OCI-LY1 (cell line): Measurements from ENCODE around the gene PLA2G6.

ENCODE experiments used
- H2AFZ ChIP-seq: fragments of 200-600 bp; sonication (generic), shearing (Covaris generic); 2 replicates; pipeline ENCODE4 v1.6.0; 2014; ENCODE audit warnings: antibody characterized with exemption, mild to moderate bottlenecking, low read length
- H3F3A ChIP-seq: fragments of 200-600 bp; sonication (generic), shearing (Covaris generic); 2 replicates; pipeline ENCODE4 v1.6.0; 2014; ENCODE audit warnings: mild to moderate bottlenecking, antibody characterized with exemption, low read length, moderate library complexity; ENCODE audit not compliant: insufficient read depth
- H3K27ac ChIP-seq: fragments of 200-600 bp; sonication (generic); 2 replicates; pipeline ENCODE4 v1.5.1; 2014; ENCODE audit warnings: low read length, mixed run types, mild to moderate bottlenecking, low read depth; ENCODE audit not compliant: poor library complexity, severe bottlenecking
- H3K27me3 ChIP-seq: fragments of 200-600 bp; sonication (generic); 2 replicates; pipeline ENCODE4 v1.6.0; 2014; ENCODE audit warnings: antibody characterized with exemption, mild to moderate bottlenecking, low read length, moderate library complexity; ENCODE audit not compliant: insufficient read depth
- H3K36me3 ChIP-seq: fragments of 200-600 bp; sonication (generic); 2 replicates; pipeline ENCODE4 v1.6.1; 2014; ENCODE audit warnings: mild to moderate bottlenecking, antibody characterized with exemption, low read length, moderate library complexity, mixed read lengths; ENCODE audit not compliant: insufficient read depth
- H3K4me1 ChIP-seq: fragments of 200-600 bp; sonication (generic); 2 replicates; pipeline ENCODE4 v1.5.1; 2014; ENCODE audit warnings: mild to moderate bottlenecking, low read length, moderate library complexity; ENCODE audit not compliant: insufficient read depth, severe bottlenecking
- H3K4me2 ChIP-seq: fragments of 200-600 bp; sonication (generic), shearing (Covaris generic); 2 replicates; pipeline ENCODE4 v1.6.1; 2014; ENCODE audit warnings: low read length
- H3K4me3 ChIP-seq: fragments of 200-600 bp; sonication (generic); 2 replicates; pipeline ENCODE4 v1.5.1; 2014; ENCODE audit warnings: low read length, low read depth, mild to moderate bottlenecking, mixed read lengths; ENCODE audit not compliant: poor library complexity, severe bottlenecking
- H3K79me2 ChIP-seq: fragments of 200-600 bp; shearing (Covaris generic); 2 replicates; pipeline ENCODE4 v1.6.1; 2016; ENCODE audit warnings: mixed run types, low read length, mixed read lengths; ENCODE audit not compliant: insufficient read depth
- H3K9ac ChIP-seq: fragments of 200-600 bp; sonication (generic), shearing (Covaris generic); 2 replicates; pipeline ENCODE4 v1.6.1; 2014; ENCODE audit warnings: mild to moderate bottlenecking, low read length, mixed read lengths
- H3K9me2 ChIP-seq: fragments of 200-600 bp; sonication (generic), shearing (Covaris generic); 2 replicates; pipeline ENCODE4 v1.6.1; 2014; ENCODE audit warnings: low read depth, mild to moderate bottlenecking, low read length, mixed read lengths
- H3K9me3 ChIP-seq: fragments of 200-600 bp; shearing (Covaris generic); 2 replicates; pipeline ENCODE4 v1.6.1; 2014; ENCODE audit warnings: low read length, mixed read lengths
- H4K20me1 ChIP-seq: fragments of 200-600 bp; sonication (generic), shearing (Covaris generic); 2 replicates; pipeline ENCODE4 v1.6.0; 2016; ENCODE audit warnings: mild to moderate bottlenecking, low read length; ENCODE audit not compliant: insufficient read depth
- EZH2 ChIP-seq: fragments of 200-600 bp; sonication (generic), shearing (Covaris generic); IDR thresholded peaks from 2 replicates; pipeline ENCODE4 v1.8.0; 2017; ENCODE audit warnings: borderline replicate concordance, mixed run types, mild to moderate bottlenecking, antibody characterized with exemption, low read length, moderate library complexity, mixed read lengths
- TF ChIP-seq, protein P1 (sequence below): fragments of 200-600 bp; sonication (generic), shearing (Covaris generic); IDR thresholded peaks from 2 replicates; pipeline ENCODE4 v1.5.1; 2017; ENCODE audit warnings: mild to moderate bottlenecking, antibody characterized with exemption, low read length, moderate library complexity, mixed read lengths

PLA2G6 gene

GRCh38 chr22:38126928-38127668 is 54.5 kb downstream of the PLA2G6 start:
- Histone ChIP-seq H2AFZ (no peak overlapping the region), H3K27me3 (no peaks in the 10 kb centered on the region), H4K20me1 (no peaks in the 10 kb centered on the region), H3K4me1 (no peaks in the 10 kb centered on the region), H3F3A (no peaks in the 10 kb centered on the region), H3K9me3 (no peaks in the 10 kb centered on the region), H3K4me3 (no peak overlapping the region), H3K27ac (no peak overlapping the region), H3K36me3 (0 out of 2 replicates have a peak, but pooled peaks cover 3% of the 10 kb centered on the region), H3K9ac (no peak overlapping the region), H3K4me2 (no peak overlapping the region), H3K9me2 (no peaks in the 10 kb centered on the region), H3K79me2 (no peaks in the 10 kb centered on the region)
- no peak for TF ChIP-seq EZH2
- TF ChIP-seq, protein P1, sequence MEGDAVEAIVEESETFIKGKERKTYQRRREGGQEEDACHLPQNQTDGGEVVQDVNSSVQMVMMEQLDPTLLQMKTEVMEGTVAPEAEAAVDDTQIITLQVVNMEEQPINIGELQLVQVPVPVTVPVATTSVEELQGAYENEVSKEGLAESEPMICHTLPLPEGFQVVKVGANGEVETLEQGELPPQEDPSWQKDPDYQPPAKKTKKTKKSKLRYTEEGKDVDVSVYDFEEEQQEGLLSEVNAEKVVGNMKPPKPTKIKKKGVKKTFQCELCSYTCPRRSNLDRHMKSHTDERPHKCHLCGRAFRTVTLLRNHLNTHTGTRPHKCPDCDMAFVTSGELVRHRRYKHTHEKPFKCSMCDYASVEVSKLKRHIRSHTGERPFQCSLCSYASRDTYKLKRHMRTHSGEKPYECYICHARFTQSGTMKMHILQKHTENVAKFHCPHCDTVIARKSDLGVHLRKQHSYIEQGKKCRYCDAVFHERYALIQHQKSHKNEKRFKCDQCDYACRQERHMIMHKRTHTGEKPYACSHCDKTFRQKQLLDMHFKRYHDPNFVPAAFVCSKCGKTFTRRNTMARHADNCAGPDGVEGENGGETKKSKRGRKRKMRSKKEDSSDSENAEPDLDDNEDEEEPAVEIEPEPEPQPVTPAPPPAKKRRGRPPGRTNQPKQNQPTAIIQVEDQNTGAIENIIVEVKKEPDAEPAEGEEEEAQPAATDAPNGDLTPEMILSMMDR, result no peak

DNA sequence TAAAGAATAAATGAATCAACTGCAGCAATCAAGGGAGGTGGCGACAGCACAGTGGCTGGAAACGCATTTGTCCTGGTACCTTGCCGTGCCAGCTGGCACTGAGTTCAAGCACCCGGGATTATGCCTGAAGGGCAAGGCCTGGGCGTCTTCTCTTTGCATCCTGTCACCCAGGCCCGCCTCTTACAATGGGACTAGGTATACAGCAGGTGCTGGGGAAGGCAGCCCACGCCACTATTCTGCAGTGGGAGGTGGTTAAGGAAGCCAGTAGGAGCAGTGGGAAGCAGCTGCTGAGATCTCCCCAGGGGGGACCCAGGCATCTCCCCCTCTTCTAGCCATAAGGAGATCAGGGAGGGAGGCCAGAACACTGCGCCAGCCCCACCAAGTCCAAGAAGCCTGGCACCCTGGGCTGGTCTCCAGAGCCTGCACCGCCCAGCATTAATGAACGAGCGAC is 55.9 kb downstream of the PLA2G6 start:
- H3K9ac ChIP-seq, result no peak overlapping the region
- no peak overlapping the region for H3K27ac ChIP-seq
- no peak overlapping the region for H2AFZ ChIP-seq
- H3K36me3 ChIP-seq, result no peaks in the 10 kb centered on the region
- no peak overlapping the region for H3K4me3 ChIP-seq
- no peaks in the 10 kb centered on the region for H3K4me1 ChIP-seq
- no peaks in the 10 kb centered on the region for H3K27me3 ChIP-seq
- H3K79me2 ChIP-seq, result no peaks in the 10 kb centered on the region
- H3K9me2 ChIP-seq, result no peaks in the 10 kb centered on the region
- H3K4me2 ChIP-seq, result no peak overlapping the region
- no peaks in the 10 kb centered on the region for H4K20me1 ChIP-seq
- H3F3A ChIP-seq, result no peaks in the 10 kb centered on the region
- H3K9me3 ChIP-seq, result no peaks in the 10 kb centered on the region
- TF ChIP-seq, protein P1, result no peak
- no peak for TF ChIP-seq EZH2

DNA sequence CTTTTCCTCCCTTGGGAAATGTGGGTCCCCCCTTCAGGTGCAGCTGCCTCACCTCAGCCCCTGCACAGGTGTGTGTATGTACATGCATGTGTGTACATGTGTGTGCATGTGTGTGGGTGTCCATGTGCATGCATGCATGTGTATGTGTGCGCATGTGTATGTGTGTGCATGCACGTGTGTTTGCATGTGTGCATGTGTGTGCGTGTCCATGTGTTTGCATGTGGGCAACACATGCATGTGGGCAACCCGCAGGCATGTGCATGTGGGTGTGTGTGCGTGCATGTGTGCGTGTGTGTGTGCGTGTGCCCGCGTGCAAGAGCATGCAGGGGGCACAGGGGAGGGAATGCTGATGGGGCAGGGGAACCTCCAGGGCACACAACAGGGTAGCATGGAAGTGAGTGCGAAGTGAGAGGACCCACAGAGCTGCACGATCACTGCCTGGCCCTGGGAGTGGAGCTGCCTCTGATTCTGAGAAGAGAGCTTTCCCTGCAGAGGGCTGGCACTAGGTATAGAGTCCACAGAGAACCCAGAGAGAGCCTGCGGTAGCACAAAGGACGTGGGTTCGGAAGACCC is 56.5 kb downstream of the PLA2G6 start:
- no peaks in the 10 kb centered on the region for H4K20me1 ChIP-seq
- TF ChIP-seq, protein P1, result no peak
- TF ChIP-seq EZH2, result no peak
- no peak overlapping the region for H2AFZ ChIP-seq
- H3K27me3 ChIP-seq, result no peaks in the 10 kb centered on the region
- no peaks in the 10 kb centered on the region for H3K79me2 ChIP-seq
- H3K27ac ChIP-seq, result no peak overlapping the region
- no peak overlapping the region for H3K4me2 ChIP-seq
- no peaks in the 10 kb centered on the region for H3K9me2 ChIP-seq
- H3K9ac ChIP-seq, result no peak overlapping the region
- no peaks in the 10 kb centered on the region for H3K36me3 ChIP-seq
- no peaks in the 10 kb centered on the region for H3K9me3 ChIP-seq
- H3F3A ChIP-seq, result no peaks in the 10 kb centered on the region
- H3K4me3 ChIP-seq, result no peak overlapping the region
- H3K4me1 ChIP-seq, result no peaks in the 10 kb centered on the region
